Right renal pelvis (tissue), 4 donors: ENCODE measurements around the gene DPPA3. TPM values are rescaled to one million over a fixed set of nuclear protein-coding genes. Genes with fewer than 3 reads are reported as not detected.
"Not testable (repeated sequence)": the region's sequence is repeated elsewhere in the genome, so short reads cannot be mapped to it uniquely, and the experiment has no call there.

ENCODE experiments used
- DNase-seq, 4 donors: peaks; one replicate each; pipeline ENCODE4 v3.0.0-alpha.2; 2013; ENCODE audit warnings: low read depth in 4 of 4, low spot score in 3 of 4, missing footprints in 1 of 4
- polyA plus RNA-seq, 4 donors: library from polyadenylated mRNA; unstranded; fragments of 120-200 nt; gene quantifications; one replicate each; pipeline ENCODE4 v1.2.1, GENCODE V29; 2013; ENCODE audit not compliant: insufficient read length in 4 of 4

DPPA3 gene
- under 1 TPM in 1 of 4 donors, not detected in 3; 0.05 TPM for polyA plus RNA-seq

DNA sequence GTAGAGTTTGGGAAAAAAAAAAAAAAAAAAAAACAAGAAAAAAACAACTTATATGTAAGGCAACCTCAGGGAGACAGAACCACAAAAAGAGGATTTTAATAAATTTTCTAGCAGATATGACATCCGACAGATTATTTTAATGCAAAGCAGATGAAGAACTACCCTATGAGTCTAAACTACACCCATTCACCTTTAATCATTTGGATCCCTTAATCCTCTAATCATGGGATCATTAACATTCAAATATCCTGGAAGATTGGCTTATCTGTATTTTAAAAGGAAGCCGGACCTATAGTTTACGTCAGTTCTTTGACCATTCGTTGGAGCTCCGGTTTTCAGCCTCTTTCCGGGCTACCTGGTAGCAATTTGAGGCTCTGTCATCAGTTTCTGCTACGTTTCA lies at the start of gene DPPA3:
DPPA3 (plus strand) TSS at position 301 of the 400 bp plus-strand sequence. CDS start 138 bp downstream, outside the sequence.
- DNase-seq = no peak

GRCh38 chr12:7661741-7662140 lies 49.5 kb upstream of the DPPA3 start:
- no peak for DNase-seq

- no peak for DNase-seq
These were observed 44.6 kb upstream of the DPPA3 start for GRCh38 chr12:7666595-7666994.

DNA sequence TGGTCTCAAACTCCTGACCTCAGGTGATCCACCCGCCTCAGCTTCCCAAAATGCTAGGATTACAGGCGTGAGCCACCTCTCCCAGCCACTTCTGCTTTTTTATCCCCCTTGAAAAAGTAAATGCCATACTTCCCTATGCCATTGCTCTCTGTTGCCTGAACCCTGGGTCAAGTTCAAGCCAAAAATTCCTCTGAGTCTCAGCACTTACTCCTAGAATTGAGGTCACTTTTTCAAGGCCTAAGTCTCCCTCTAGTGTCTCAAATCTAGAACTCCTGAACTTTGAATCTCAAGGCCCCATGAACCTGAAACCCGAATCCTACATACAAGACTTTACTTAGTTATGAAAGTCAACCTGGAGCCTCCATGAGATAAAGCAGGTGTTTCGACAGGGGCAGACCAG lies 44.1 kb upstream of the DPPA3 start:
- no peak for DNase-seq

- DNase-seq = no peak
These were observed 43.1 kb upstream of the DPPA3 start for GRCh38 chr12:7668171-7668570.

GRCh38 chr12:7675455-7675854 lies 35.8 kb upstream of the DPPA3 start:
- not testable (repeated sequence) for DNase-seq

DNA sequence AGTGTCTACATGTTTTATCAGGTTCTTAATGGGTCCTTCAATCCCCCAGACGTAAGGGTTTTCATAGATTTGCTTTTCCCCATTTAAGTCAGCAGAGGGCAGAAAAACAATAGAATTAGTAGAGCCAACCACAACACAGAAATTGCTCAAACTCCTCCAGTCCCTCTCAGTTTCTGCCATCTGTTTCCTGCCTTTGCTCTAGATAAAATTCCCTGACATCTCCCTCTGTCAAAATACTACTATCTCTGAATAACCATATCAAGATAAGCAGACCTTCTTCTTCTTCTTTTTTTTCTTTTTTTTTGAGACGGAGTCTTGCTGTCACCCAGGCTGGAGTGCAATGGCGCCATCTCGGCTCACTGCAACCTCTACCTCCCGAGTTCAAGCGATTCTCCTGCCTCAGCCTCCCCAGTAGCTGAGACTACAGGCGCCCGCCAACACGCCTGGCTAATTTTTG lies 33.8 kb upstream of the DPPA3 start:
- DNase-seq = peak in 2 of 4 donors; percentile 16 to 20

DNA sequence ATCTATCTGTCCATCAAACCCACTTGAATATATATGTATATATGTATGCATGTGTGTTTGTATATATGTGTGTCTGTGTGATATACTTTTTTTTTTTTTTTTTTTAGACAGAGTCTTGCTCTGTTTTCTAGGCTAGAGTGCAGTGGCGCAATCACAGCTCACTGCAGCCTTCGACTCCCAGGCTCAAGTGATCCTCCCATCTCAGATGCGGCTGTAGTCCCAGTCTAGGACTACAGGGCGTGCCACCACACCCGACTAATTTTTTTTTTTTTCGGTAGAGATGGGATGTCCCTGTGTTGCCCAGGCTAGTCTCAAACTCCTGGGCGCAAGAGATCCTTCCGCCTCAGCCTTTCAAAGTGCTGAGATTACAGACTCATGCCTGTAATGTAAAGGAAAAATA lies 32.5 kb upstream of the DPPA3 start:
- DNase-seq = no peak

GRCh38 chr12:7679251-7680045 lies 31.8 kb upstream of the DPPA3 start:
- no peak for DNase-seq

DNA sequence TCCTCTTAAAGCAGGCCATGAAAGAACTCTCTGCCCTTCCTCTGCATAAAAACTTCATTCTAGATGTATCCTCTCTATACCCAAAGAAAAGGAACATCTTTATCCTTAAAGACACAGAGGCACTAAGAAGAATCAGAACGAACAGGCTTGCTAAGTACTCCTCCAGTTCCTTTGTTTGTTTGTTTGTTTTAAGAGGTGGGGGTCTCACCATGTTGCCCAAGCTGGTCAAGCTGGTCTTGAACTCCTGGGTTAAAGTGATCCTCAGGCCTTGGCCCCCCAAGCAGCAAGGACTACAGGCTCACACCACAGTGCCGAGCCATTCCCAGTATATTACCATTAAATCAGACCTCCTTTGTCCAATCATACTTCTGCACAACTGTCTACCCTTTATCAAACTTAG lies 29.7 kb upstream of the DPPA3 start:
- no peak for DNase-seq

DNA sequence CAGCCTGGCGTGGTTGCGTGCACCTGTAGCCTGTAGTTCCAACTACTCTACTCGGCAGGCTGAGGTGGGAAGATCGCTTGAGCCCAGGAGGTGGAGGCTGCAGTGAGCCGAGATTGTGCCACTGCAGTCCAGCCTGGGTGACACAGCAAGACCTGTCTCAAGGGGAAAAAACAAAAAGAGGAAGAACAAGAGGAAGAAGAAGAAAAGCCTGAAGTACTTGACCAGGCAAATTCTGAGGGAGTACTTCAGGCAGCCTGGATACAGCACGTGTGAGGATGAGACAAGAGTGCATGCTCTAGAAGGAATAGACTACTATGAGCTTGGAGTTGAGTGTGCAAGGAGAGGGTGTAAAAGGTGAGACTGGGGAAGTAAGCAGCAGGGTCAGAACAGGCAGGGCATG lies 17.4 kb upstream of the DPPA3 start:
- no peak for DNase-seq

DNA sequence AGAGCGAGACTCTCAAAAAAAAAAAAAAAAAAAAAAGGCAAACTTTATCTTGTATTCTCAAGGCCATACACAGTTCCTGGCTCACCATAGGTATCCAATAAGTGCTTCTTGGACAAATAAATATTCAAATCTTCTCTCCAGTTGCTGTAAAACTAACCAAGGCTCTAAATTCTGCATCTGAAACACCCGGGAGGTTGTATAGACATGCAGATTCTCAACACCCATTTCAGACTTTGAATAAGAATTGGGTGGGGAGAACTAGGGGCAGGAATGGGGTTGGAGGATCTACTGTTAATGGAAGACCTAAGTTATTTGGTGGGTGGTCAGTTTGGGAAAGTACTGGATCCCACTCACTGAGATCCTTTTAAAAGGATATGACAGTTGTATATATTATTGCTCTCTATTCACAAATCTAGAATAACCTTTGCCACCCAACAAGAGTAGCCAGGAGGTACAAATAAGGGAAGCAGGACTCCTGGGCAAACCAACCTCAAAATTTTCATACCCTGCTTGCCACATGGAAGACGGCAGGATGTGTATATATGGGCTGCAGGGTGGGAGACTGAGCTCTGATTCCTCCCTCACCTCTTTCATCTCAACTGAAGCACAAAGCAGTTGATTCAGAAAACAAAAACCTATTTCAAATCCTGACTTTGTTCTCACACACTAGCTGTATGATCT lies 16.5 kb upstream of the DPPA3 start:
- DNase-seq = no peak

GRCh38 chr12:7695237-7695560 lies 16.0 kb upstream of the DPPA3 start:
- peak in 1 of 4 donors; percentile 0 for DNase-seq

- peak in 1 of 4 donors; percentile 10 for DNase-seq
These were observed 15.6 kb upstream of the DPPA3 start, which contains the start of gene GDF3 for GRCh38 chr12:7695566-7696197. TSS of gene GDF3 (minus strand) at chr12:7695775. CDS start at chr12:7695728, 47 bp downstream.

GRCh38 chr12:7705846-7706245 lies 5.4 kb upstream of the DPPA3 start:
- DNase-seq = no peak

GRCh38 chr12:7709969-7710675 lies 1.1 kb upstream of the DPPA3 start:
- DNase-seq = no peak

- no peak for DNase-seq
These were observed 1.7 kb downstream of the DPPA3 start for GRCh38 chr12:7712841-7713442.

GRCh38 chr12:7716381-7716780 lies 5.1 kb downstream of the DPPA3 start:
- DNase-seq = no peak

DNA sequence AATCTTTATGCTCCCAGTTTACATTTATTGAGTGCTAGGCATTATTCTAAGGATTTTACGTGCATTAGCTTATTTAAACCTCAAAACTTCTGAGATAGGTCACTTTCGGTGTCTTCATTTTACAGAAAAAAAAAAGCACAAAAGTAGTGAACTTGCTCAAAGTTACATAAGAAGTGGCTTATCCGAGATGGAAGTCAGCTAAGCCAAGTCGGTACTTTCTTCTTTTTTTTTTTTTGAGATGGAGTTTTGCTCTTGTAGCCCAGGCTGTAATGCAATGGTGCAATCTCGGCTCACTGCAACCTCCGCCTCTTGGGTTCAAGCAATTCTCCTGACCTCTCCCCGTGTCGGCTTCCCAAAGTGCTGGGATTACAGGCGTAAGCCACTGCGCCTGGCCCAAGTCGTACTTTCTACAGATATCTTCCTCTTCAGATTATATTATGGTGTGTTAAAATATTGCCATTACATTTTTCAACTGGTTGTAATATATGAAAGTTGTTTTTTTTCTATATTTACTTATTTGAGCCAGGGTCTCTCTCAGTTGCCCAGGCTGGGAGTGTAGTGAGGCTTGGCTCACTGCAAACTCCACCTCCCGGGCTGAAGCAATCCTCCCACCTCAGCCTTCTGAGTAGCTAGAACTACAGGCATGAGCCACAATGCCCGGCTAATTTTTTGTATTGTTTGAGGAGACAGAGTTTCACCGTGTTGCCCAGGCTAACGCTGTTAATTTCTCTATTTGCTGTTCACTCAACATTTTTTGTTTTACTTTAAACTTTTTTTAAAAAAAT lies 8.9 kb downstream of the DPPA3 start:
- no peak for DNase-seq

GRCh38 chr12:7723926-7724325 lies 12.7 kb downstream of the DPPA3 start:
- DNase-seq = no peak
